Fibroblast of villous mesenchyme (primary cell): ENCODE results near the gene ATP6V0C. TPM values are rescaled to one million over a fixed set of nuclear protein-coding genes. Genes with fewer than 3 reads are reported as not detected.
"Not testable (repeated sequence)": the region's sequence is repeated elsewhere in the genome, so short reads cannot be mapped to it uniquely, and the experiment has no call there.

Experiments
- DNase-seq: peaks from one replicate; pipeline ENCODE4 v3.0.0-alpha.2; 2010; ENCODE audit warnings: low read depth
- H3K4me3 ChIP-seq: 2 replicates; pipeline ENCODE4 v1.5.1; 2011; ENCODE audit warnings: low read depth, mild to moderate bottlenecking, low read length
- total RNA-seq: library from RNA; depleted of rRNA; stranded (reverse); fragments of >200 nt; gene quantifications from 2 replicates; pipeline ENCODE4 v1.2.3, GENCODE V29; 2012
- TF ChIP-seq, protein P1 (sequence below): IDR thresholded peaks from 2 replicates; pipeline ENCODE4 v1.5.1; 2012; ENCODE audit warnings: low read depth, mild to moderate bottlenecking, low read length; ENCODE audit not compliant: insufficient read depth

ATP6V0C gene
- total RNA-seq, 1 donor, result 23.3 TPM

DNA sequence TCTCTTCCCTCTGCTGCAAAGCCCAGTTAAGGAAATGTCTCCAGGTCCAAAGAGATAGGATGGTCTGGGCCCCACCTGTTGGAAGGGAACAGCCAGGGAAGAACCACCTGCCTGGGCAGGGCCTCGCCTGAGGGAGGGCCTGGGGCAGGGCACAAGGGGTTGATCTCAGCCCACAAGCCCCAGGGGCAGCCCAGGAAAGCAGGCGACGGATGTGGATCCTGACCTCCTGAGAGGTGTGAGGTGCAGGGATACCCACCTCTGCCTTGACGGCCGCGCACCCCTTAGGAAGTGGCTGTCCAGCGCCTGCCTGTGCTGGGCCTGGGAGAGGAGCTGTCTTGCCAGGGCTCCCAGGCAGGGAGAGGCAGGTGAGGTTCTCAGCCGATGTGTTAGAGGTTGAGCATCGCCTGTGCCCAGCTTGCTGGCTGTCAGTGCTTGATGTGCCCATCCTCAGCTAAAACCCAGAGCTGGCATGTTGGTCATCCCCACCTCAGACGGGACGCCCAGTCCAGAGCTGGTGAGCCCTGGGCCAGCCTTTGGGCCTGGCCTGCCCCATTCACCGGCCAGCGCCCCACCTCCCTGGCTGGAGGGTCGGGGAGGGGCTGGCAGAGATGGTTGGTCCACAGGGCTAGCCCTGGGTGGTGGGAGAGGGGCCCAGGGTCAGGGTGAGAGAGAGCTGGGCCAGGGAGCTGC lies 17.0 kb downstream of the ATP6V0C start:
- no peak overlapping the region for H3K4me3 ChIP-seq
- no peak for DNase-seq

GRCh38 chr16:2531371-2531695 lies 17.6 kb downstream of the ATP6V0C start, which contains the start of gene CEMP1:
CEMP1 (minus strand) TSS chr16:2531408; CDS start chr16:2531073, 335 bp downstream.
- TF ChIP-seq, protein P1, sequence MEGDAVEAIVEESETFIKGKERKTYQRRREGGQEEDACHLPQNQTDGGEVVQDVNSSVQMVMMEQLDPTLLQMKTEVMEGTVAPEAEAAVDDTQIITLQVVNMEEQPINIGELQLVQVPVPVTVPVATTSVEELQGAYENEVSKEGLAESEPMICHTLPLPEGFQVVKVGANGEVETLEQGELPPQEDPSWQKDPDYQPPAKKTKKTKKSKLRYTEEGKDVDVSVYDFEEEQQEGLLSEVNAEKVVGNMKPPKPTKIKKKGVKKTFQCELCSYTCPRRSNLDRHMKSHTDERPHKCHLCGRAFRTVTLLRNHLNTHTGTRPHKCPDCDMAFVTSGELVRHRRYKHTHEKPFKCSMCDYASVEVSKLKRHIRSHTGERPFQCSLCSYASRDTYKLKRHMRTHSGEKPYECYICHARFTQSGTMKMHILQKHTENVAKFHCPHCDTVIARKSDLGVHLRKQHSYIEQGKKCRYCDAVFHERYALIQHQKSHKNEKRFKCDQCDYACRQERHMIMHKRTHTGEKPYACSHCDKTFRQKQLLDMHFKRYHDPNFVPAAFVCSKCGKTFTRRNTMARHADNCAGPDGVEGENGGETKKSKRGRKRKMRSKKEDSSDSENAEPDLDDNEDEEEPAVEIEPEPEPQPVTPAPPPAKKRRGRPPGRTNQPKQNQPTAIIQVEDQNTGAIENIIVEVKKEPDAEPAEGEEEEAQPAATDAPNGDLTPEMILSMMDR, result no peak
- H3K4me3 ChIP-seq, result peak within 1 kb of the TSS; percentile 68
- no peak for DNase-seq

More for the DNA sequence above, 17.0 kb downstream of the ATP6V0C start:
- TF ChIP-seq, protein P1, result no peak

- H3K4me3 ChIP-seq, result peak overlapping the region; percentile 68
- TF ChIP-seq, protein P1, result no peak
- peak; percentile 97 for DNase-seq
Observed at GRCh38 chr16:2531696-2532493, 18.1 kb downstream of the ATP6V0C start.

DNA sequence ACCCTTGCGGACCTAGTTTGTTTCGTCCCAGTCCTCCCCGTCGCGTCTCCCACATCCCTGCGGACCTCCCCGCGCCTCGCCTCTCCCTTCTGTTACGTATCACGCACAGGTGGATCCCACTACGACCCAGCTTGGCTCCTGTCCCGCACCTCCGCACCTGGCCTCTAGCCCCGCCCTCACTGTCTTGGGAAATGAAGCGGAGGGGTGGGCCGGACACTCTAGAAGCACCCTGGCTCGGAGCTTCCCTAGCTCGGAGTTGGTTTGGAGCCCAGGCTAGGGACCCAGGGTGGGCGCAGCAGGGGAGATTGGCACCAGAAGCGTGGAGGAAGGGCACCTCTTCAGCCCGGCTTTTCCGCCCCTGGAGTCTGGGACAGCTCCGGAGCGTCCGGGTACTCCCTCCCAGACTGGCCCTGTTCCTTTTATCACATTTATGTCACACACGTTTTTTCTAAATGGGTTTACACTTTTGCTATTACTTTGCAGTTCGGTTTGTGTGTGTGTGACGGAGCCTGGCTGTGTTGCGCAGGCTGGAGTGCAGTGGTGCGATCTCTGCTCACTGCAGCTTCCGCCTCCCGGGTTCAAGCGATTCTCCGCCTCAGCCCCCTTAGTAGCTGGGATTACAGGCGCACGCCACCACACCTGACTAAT lies 18.9 kb downstream of the ATP6V0C start:
- DNase-seq, result peak; percentile 57
- TF ChIP-seq, protein P1, result no peak
- peak overlapping the region; percentile 68 for H3K4me3 ChIP-seq

GRCh38 chr16:2533142-2533755 lies 19.5 kb downstream of the ATP6V0C start:
- H3K4me3 ChIP-seq, result peak overlapping the region; percentile 68
- not testable (repeated sequence) for DNase-seq

- H3K4me3 ChIP-seq, result no peak overlapping the region
- TF ChIP-seq, protein P1, result no peak
- no peak for DNase-seq
Observed at GRCh38 chr16:2533912-2534311, 20.2 kb downstream of the ATP6V0C start.

GRCh38 chr16:2534335-2534734 lies 20.6 kb downstream of the ATP6V0C start:
- not testable (repeated sequence) for DNase-seq, H3K4me3 ChIP-seq
